Ovary (tissue), 3 donors: ENCODE results near the gene GJD4.

Experiments
- EP300 ChIP-seq: sonication (generic); formaldehyde crosslinking; IDR thresholded peaks from one replicate; pipeline ENCODE4 v1.6.1; 2017; ENCODE audit warnings: antibody characterized with exemption
- POLR2A ChIP-seq: fragments of 450-650 bp; IDR thresholded peaks from one replicate; pipeline ENCODE4 v1.6.1; 2017; ENCODE audit warnings: antibody characterized with exemption, mild to moderate bottlenecking, moderate library complexity
- TF ChIP-seq, protein P1 (sequence below), 3 donors: fragments of 450-650 bp in 2 of 3; fragments of 200-600 bp in 1 of 3; IDR thresholded peaks; one replicate each; pipeline versions ENCODE4 v1.5.1 to v1.8.0; 2016 to 2022; ENCODE audit warnings: antibody characterized with exemption in 3 of 3, mild to moderate bottlenecking in 1 of 3
- donor health status: DM: no; HTN: no; CAD: no.

DNA sequence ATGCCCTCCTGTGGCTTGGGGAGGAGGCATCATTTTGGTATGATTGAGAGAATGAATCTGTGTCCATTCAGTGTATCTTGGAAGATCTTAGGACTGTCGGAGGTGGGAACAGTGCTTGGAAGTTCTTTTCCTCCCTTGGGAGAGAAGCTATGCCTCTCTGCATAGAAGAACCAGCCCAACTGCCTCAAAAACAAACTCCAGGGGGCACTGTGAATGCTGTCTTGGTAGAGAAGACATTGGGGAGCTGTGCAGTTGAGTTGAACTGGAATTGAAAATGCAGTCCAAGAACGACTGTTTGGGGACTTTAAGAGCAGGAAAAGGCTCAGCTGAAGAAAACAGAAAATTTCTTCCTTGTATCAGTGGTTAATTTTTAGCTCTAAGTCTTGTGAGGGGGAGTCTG lies 4.9 kb upstream of the GJD4 start:
- TF ChIP-seq, protein P1, sequence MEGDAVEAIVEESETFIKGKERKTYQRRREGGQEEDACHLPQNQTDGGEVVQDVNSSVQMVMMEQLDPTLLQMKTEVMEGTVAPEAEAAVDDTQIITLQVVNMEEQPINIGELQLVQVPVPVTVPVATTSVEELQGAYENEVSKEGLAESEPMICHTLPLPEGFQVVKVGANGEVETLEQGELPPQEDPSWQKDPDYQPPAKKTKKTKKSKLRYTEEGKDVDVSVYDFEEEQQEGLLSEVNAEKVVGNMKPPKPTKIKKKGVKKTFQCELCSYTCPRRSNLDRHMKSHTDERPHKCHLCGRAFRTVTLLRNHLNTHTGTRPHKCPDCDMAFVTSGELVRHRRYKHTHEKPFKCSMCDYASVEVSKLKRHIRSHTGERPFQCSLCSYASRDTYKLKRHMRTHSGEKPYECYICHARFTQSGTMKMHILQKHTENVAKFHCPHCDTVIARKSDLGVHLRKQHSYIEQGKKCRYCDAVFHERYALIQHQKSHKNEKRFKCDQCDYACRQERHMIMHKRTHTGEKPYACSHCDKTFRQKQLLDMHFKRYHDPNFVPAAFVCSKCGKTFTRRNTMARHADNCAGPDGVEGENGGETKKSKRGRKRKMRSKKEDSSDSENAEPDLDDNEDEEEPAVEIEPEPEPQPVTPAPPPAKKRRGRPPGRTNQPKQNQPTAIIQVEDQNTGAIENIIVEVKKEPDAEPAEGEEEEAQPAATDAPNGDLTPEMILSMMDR (IDR thresholded peaks at IDR 0.05): no peak
- TF ChIP-seq POLR2A: no peak
- TF ChIP-seq EP300: no peak
